Colonic mucosa (tissue), 4 donors: ENCODE data around the gene SEMA6A. TPM values are rescaled to one million over a fixed set of nuclear protein-coding genes. Genes with fewer than 3 reads are reported as not detected.

ENCODE experiments used
- DNase-seq: peaks from one replicate; pipeline ENCODE4 v3.0.0-alpha.2; 2020
- H3K27ac ChIP-seq: fragments of 200-600 bp; one replicate; pipeline ENCODE4 v1.8.0; 2021
- H3K27me3 ChIP-seq: fragments of 200-600 bp; one replicate; pipeline ENCODE4 v1.8.0; 2021
- H3K36me3 ChIP-seq: fragments of 200-600 bp; one replicate; pipeline ENCODE4 v1.8.0; 2021
- H3K4me1 ChIP-seq: fragments of 200-600 bp; one replicate; pipeline ENCODE4 v1.8.0; 2021; ENCODE audit warnings: mild to moderate bottlenecking
- H3K4me3 ChIP-seq: fragments of 200-600 bp; one replicate; pipeline ENCODE4 v1.8.0; 2021
- H3K9ac ChIP-seq, 2 donors: one replicate each; pipeline ENCODE4 v1.7.0; 2013; ENCODE audit warnings: control low read depth in 2 of 2, low read depth in 2 of 2, low read length in 2 of 2
- H3K9me3 ChIP-seq: fragments of 200-600 bp; one replicate; pipeline ENCODE4 v1.8.0; 2021
- CTCF ChIP-seq: fragments of 200-600 bp; IDR thresholded peaks from one replicate; pipeline ENCODE4 v1.8.0; 2022; ENCODE audit warnings: antibody characterized with exemption, mild to moderate bottlenecking
- intact Hi-C: fragments of 100-400 bp; cut with DNase I; formaldehyde crosslinking; loops from one replicate; pipeline ENCODE4 v1.14.1; 2022
- total RNA-seq, 2 donors: library from RNA; stranded (reverse); fragmentation: NEBNext Ultra II Directional in 1 of 2; extraction: Animal tissue kit (Norgen Biotek cat#: 25700) in 1 of 2; gene quantifications; one replicate each; pipeline ENCODE4 v1.2.1, GENCODE V29; 2021
- donor health status: healthy.
- donor health status: DM: no; HTN: no; CAD: no.
- donor health status: DM: no; HTN: no; CAD: no.

SEMA6A gene
- total RNA-seq, 2 donors from 2014 or later, result 66.7 to 89.9 TPM

DNA sequence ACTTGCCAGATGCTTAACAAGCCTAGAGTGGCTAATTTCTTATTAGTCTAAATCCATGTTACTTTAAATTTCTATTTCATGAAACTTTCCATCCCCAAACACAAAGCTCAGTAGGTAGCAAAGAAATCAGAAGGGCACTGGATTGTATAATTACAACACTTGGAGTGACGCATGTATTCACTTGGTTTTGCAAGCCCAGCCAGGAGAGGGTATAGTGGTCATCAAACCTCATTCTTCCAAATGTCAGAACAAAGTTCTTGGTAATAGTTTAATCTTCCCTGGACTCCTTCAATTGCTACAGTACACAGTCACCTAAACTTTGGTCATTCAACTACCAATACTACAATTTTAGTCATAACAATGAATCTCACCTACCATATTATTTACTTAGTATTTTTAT is 112.1 kb downstream of the SEMA6A start:
- Histone ChIP-seq H3K27me3 (no peaks in the 10 kb centered on the region), H3K27ac (no peak overlapping the region), H3K4me1 (no peaks in the 10 kb centered on the region), H3K9ac (no peak overlapping the region), H3K9me3 (no peaks in the 10 kb centered on the region), H3K4me3 (no peak overlapping the region), H3K36me3 (no peaks in the 10 kb centered on the region)
- no peak for TF ChIP-seq CTCF
- no peak for DNase-seq
- intact Hi-C loops, result no loop called here

DNA sequence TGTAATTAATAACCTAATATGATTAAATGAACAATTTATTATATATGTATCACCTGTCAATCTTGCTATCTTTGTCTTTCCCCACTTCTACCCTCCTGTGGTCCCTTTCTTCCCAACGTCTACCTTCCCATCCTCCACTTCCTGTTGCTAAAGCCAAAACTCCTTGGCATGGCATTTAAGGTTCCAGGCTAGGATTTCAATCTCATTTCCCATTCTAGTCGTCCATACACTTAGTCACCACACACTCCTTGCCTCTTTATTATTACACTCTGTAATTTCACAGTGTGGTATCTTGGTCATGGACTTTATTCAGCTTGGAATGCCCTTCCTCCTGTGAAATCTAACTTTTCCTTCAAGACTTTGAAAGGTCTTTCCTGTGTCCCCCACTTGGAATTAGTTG is 115.3 kb downstream of the SEMA6A start:
- no peak overlapping the region for H3K9ac ChIP-seq
- H3K4me3 ChIP-seq, result no peak overlapping the region
- H3K27me3 ChIP-seq, result no peaks in the 10 kb centered on the region
- H3K9me3 ChIP-seq, result no peaks in the 10 kb centered on the region
- no peaks in the 10 kb centered on the region for H3K36me3 ChIP-seq
- intact Hi-C loops, result no loop called here
- H3K27ac ChIP-seq, result no peak overlapping the region
- H3K4me1 ChIP-seq, result no peaks in the 10 kb centered on the region
- no peak for DNase-seq
- no peak for TF ChIP-seq CTCF

DNA sequence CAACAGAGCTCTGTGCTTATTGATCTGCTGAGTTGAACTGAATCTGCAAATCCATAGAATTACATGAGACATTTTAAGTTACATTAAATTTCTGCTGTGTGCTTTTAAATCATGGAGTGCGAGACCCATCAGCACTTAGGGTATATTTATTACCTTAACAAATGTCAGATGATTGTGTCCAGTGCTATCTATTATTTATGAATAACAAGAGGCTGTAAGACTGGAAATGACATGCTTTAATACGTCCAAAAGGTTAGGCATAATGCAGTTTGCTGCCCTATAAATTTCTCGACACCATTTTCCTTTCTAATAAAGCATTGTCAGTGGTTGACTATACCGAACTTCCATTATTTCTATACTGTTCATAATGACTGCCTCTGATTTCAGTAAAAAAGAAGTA is 117.6 kb downstream of the SEMA6A start:
- no peak overlapping the region for H3K27ac ChIP-seq
- H3K27me3 ChIP-seq, result no peaks in the 10 kb centered on the region
- no peak overlapping the region for H3K9ac ChIP-seq
- no peak for DNase-seq
- intact Hi-C loops, result no loop called here
- TF ChIP-seq CTCF, result no peak
- H3K36me3 ChIP-seq, result no peaks in the 10 kb centered on the region
- H3K4me3 ChIP-seq, result no peak overlapping the region
- no peaks in the 10 kb centered on the region for H3K4me1 ChIP-seq
- no peaks in the 10 kb centered on the region for H3K9me3 ChIP-seq

DNA sequence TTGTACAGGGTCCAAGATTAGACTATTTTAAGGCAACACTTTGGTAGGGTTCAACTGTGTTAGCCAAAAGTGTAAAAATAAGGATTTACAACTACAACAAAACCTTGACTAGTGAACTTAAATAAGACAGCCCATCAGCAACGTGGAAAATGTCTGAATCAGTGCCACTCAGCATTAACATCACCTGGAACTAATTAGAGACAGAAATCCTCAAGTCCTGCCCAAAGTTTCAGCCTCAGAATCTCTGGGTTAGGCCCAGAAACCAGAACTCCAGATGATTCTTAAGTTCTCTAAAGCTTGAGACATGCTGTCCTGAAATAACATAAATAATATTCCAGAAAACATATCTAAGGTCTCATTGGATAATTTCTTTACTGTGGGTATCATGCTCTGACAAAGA is 118.6 kb downstream of the SEMA6A start:
- Histone ChIP-seq H3K36me3 (no peaks in the 10 kb centered on the region), H3K9me3 (no peaks in the 10 kb centered on the region), H3K4me1 (no peaks in the 10 kb centered on the region), H3K9ac (no peak overlapping the region), H3K27me3 (no peaks in the 10 kb centered on the region), H3K4me3 (no peak overlapping the region), H3K27ac (no peak overlapping the region)
- no peak for DNase-seq
- no peak for TF ChIP-seq CTCF
- intact Hi-C loops, result no loop called here

DNA sequence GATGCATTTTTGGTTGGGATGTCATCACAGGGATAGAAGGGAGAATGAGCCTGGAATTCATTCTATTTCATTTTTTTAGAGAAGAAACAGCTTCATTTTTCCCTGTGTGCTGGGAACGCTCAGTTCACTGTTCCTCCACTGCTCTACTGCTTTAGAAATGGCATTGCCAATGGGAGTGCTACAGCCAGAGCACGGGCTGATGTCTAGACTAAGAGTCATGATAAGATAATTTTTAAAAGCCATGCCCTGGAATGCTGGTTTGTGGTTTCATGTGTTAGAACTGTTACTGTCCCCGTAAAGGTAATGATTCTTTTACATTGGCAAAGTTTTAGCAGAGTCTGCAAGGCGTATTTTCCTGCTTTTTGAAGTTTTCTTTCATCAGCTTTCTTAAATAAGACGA is 119.6 kb downstream of the SEMA6A start:
- no peak overlapping the region for H3K9ac ChIP-seq
- no peaks in the 10 kb centered on the region for H3K9me3 ChIP-seq
- intact Hi-C loops, result no loop called here
- no peak for DNase-seq
- no peaks in the 10 kb centered on the region for H3K27me3 ChIP-seq
- no peaks in the 10 kb centered on the region for H3K4me1 ChIP-seq
- no peak overlapping the region for H3K4me3 ChIP-seq
- H3K36me3 ChIP-seq, result no peaks in the 10 kb centered on the region
- no peak for TF ChIP-seq CTCF
- no peak overlapping the region for H3K27ac ChIP-seq

DNA sequence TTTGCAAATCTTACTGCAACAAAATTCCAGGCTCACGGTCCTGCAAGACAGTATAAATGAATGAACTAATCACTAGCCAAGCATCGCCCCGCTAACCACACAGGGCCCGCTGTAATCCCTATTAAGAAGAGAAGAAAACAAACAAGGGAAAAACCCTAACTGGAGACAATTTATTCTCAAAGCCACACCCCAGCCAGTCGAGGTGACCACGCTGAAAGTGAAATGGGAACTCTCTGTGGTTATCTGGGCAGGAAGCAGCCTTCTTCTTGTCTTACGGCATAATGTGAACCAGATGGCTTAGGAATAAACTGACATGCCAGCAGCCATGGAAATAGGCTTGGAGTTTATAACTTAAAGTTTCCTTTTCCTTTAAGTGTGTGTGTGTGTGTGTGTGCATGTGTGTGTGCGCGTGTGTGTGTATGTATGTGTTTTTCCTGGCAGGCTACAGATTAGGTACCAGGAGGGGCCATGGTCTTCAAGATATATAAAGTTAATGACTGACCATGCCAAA is 120.2 kb downstream of the SEMA6A start:
- DNase-seq, result no peak
- Histone ChIP-seq H3K27ac (no peak overlapping the region), H3K4me1 (no peaks in the 10 kb centered on the region), H3K36me3 (no peaks in the 10 kb centered on the region), H3K9ac (no peak overlapping the region), H3K9me3 (no peaks in the 10 kb centered on the region), H3K4me3 (no peak overlapping the region), H3K27me3 (no peaks in the 10 kb centered on the region)
- no peak for TF ChIP-seq CTCF
- intact Hi-C loops, result no loop called here
